ENCODE results near the gene COL21A1.
A peak's percentile ranks its signal among the peaks of the same experiment; 100 is the strongest.

Gene COL21A1

GRCh38 chr6:56076033-56076432, 171.3 kb downstream of the COL21A1 start:
- Histone ChIP-seq H2BK120ac (ENCODE audit: low read depth, low read length) (no peak overlapping the region), H3K9me3 (ENCODE audit: control insufficient read depth, low read length) (peaks cover 46% of the 10 kb centered on the region), H3K14ac (ENCODE audit: low read length in 2 of 2) (no peak overlapping the region), H2AFZ (ENCODE audit: low read depth, low read length) (no peak overlapping the region), H2BK12ac (ENCODE audit: low read length in 2 of 2) (peak overlapping the region in 1 of 2 experiments; percentile 84), H3K4ac (ENCODE audit: low read depth in 1 of 2, low read length in 2 of 2) (no peak overlapping the region), H3K4me3 (ENCODE audit: insufficient read depth in 1 of 2, low read depth in 1 of 2, low read length in 2 of 2) (peak overlapping the region in 1 of 2 experiments; percentile 30), H4K91ac (ENCODE audit: low read length) (no peak overlapping the region), H4K8ac (ENCODE audit: low read length) (no peak overlapping the region), H3K4me1 (ENCODE audit: control insufficient read depth, insufficient read depth, low read depth, low read length) (no peaks in the 10 kb centered on the region), H2AK5ac (ENCODE audit: low read length, severe bottlenecking) (no peak overlapping the region), H3K18ac (ENCODE audit: low read depth in 1 of 2, low read length in 2 of 2) (no peak overlapping the region), H3K23ac (ENCODE audit: low read length in 2 of 2) (no peak overlapping the region), H3K27me3 (ENCODE audit: control insufficient read depth in 1 of 2, insufficient read depth in 1 of 2, low read length in 2 of 2) (no peaks in the 10 kb centered on the region), H3K79me1 (replicated peaks; ENCODE audit: low read length, poor library complexity, severe bottlenecking) (no peaks in the 10 kb centered on the region), H2BK5ac (ENCODE audit: low read depth, low read length, poor library complexity, severe bottlenecking) (no peak overlapping the region), H3K27ac (ENCODE audit: low read length, poor library complexity, severe bottlenecking) (no peak overlapping the region), H2BK15ac (ENCODE audit: low read depth, poor library complexity, severe bottlenecking) (no peak overlapping the region), H3K9ac (ENCODE audit: low read length) (no peak overlapping the region), H3K4me2 (ENCODE audit: low read length, poor library complexity, severe bottlenecking) (no peak overlapping the region), H3K36me3 (ENCODE audit: control insufficient read depth in 1 of 2, insufficient read depth in 2 of 2, low read depth in 1 of 2, low read length in 2 of 2) (no peaks in the 10 kb centered on the region)
- DNase-seq: no peak

DNA sequence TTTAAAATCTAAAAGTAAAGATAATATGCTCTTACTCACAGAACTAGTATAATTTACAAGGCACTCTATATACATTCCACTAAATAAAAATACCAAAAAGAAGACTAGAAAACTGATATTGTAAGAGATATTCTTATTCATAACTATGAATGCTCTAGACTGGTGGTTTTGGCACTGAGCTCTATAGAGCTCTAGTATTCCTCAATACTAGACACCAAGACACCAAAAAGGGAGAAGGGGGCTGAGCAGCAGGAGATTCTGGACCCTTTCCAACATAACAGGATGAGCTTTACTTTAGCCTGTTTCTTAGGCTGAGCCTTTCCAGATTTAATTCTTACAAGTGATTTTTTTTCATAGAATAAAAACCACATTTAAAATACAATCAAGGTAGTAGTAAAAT, 173.6 kb downstream of the COL21A1 start:
- Histone ChIP-seq H4K8ac (ENCODE audit: low read length) (no peak overlapping the region), H3K27ac (ENCODE audit: low read length, poor library complexity, severe bottlenecking) (no peak overlapping the region), H2BK5ac (ENCODE audit: low read depth, low read length, poor library complexity, severe bottlenecking) (no peak overlapping the region), H3K4ac (ENCODE audit: low read depth in 1 of 2, low read length in 2 of 2) (peak overlapping the region in 1 of 2 experiments; percentile 58), H3K4me3 (ENCODE audit: insufficient read depth in 1 of 2, low read depth in 1 of 2, low read length in 2 of 2) (peak overlapping the region in 1 of 2 experiments; percentile 22), H3K9ac (ENCODE audit: low read length) (peak overlapping the region; percentile 86), H3K79me1 (replicated peaks; ENCODE audit: low read length, poor library complexity, severe bottlenecking) (no peaks in the 10 kb centered on the region), H3K23ac (ENCODE audit: low read length in 2 of 2) (no peak overlapping the region), H3K27me3 (ENCODE audit: control insufficient read depth in 1 of 2, insufficient read depth in 1 of 2, low read length in 2 of 2) (no peaks in the 10 kb centered on the region), H2BK15ac (ENCODE audit: low read depth, poor library complexity, severe bottlenecking) (no peak overlapping the region), H3K36me3 (ENCODE audit: control insufficient read depth in 1 of 2, insufficient read depth in 2 of 2, low read depth in 1 of 2, low read length in 2 of 2) (no peaks in the 10 kb centered on the region), H3K18ac (ENCODE audit: low read depth in 1 of 2, low read length in 2 of 2) (peak overlapping the region in 1 of 2 experiments; percentile 54), H2AFZ (ENCODE audit: low read depth, low read length) (no peak overlapping the region), H2BK120ac (ENCODE audit: low read depth, low read length) (no peak overlapping the region), H2AK5ac (ENCODE audit: low read length, severe bottlenecking) (no peak overlapping the region), H3K4me2 (ENCODE audit: low read length, poor library complexity, severe bottlenecking) (no peak overlapping the region), H3K9me3 (ENCODE audit: control insufficient read depth, low read length) (peaks cover 39% of the 10 kb centered on the region), H2BK12ac (ENCODE audit: low read length in 2 of 2) (no peak overlapping the region), H4K91ac (ENCODE audit: low read length) (no peak overlapping the region), H3K14ac (ENCODE audit: low read length in 2 of 2) (no peak overlapping the region), H3K4me1 (ENCODE audit: control insufficient read depth, insufficient read depth, low read depth, low read length) (no peaks in the 10 kb centered on the region)
- DNase-seq: no peak

DNA sequence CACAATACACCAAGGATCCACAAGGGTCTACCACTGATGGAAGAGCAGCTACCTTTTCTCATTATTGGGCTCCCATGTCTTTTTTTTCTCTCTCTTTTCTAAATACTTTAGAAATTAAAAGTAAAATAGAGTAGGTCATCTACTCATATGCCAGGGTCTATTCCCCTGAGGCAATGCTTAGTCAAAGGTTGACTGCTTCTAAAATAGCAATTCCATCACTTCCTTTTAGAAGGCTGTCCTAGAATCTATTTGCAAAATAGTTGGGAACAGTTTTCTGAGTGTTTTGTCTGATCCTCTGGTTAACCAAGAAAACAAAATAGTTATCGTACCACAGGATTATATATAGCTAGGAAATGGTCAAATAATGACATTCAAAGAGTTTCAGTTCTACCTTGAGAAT, 174.1 kb downstream of the COL21A1 start:
- no peak overlapping the region for H3K4ac ChIP-seq (ENCODE audit: low read depth in 1 of 2, low read length in 2 of 2)
- no peak overlapping the region for H3K4me2 ChIP-seq (ENCODE audit: low read length, poor library complexity, severe bottlenecking)
- no peak overlapping the region for H2AK5ac ChIP-seq (ENCODE audit: low read length, severe bottlenecking)
- H4K91ac ChIP-seq (ENCODE audit: low read length): no peak overlapping the region
- WGBS: no CpG with 5 or more reads among the region's 1 CpG
- no peaks in the 10 kb centered on the region for H3K79me1 ChIP-seq (replicated peaks; ENCODE audit: low read length, poor library complexity, severe bottlenecking)
- H3K23ac ChIP-seq (ENCODE audit: low read length in 2 of 2): no peak overlapping the region
- H3K14ac ChIP-seq (ENCODE audit: low read length in 2 of 2): no peak overlapping the region
- H2BK15ac ChIP-seq (ENCODE audit: low read depth, poor library complexity, severe bottlenecking): no peak overlapping the region
- H3K4me1 ChIP-seq (ENCODE audit: control insufficient read depth, insufficient read depth, low read depth, low read length): no peaks in the 10 kb centered on the region
- no peak overlapping the region for H2AFZ ChIP-seq (ENCODE audit: low read depth, low read length)
- H3K18ac ChIP-seq (ENCODE audit: low read depth in 1 of 2, low read length in 2 of 2): no peak overlapping the region
- no peak overlapping the region for H3K27ac ChIP-seq (ENCODE audit: low read length, poor library complexity, severe bottlenecking)
- H2BK120ac ChIP-seq (ENCODE audit: low read depth, low read length): no peak overlapping the region
- H4K8ac ChIP-seq (ENCODE audit: low read length): peak overlapping the region; percentile 85
- peaks cover 35% of the 10 kb centered on the region for H3K9me3 ChIP-seq (ENCODE audit: control insufficient read depth, low read length)
- H2BK5ac ChIP-seq (ENCODE audit: low read depth, low read length, poor library complexity, severe bottlenecking): no peak overlapping the region
- peak; percentile 40 for DNase-seq
- H3K9ac ChIP-seq (ENCODE audit: low read length): peak overlapping the region; percentile 86
- H2BK12ac ChIP-seq (ENCODE audit: low read length in 2 of 2): peak overlapping the region in 1 of 2 experiments; percentile 59
- H3K4me3 ChIP-seq (ENCODE audit: insufficient read depth in 1 of 2, low read depth in 1 of 2, low read length in 2 of 2): peak overlapping the region in 1 of 2 experiments; percentile 22
- no peaks in the 10 kb centered on the region for H3K27me3 ChIP-seq (ENCODE audit: control insufficient read depth in 1 of 2, insufficient read depth in 1 of 2, low read length in 2 of 2)
- no peaks in the 10 kb centered on the region for H3K36me3 ChIP-seq (ENCODE audit: control insufficient read depth in 1 of 2, insufficient read depth in 2 of 2, low read depth in 1 of 2, low read length in 2 of 2)

- H2BK15ac ChIP-seq (ENCODE audit: low read depth, poor library complexity, severe bottlenecking): no peak overlapping the region
- DNase-seq: peak; percentile 61
- H3K14ac ChIP-seq (ENCODE audit: low read length in 2 of 2): no peak overlapping the region
- peaks cover 30% of the 10 kb centered on the region for H3K9me3 ChIP-seq (ENCODE audit: control insufficient read depth, low read length)
- H4K8ac ChIP-seq (ENCODE audit: low read length): peak overlapping the region; percentile 85
- no peak overlapping the region for H4K91ac ChIP-seq (ENCODE audit: low read length)
- H3K9ac ChIP-seq (ENCODE audit: low read length): peak overlapping the region; percentile 86
- no peak overlapping the region for H2AK5ac ChIP-seq (ENCODE audit: low read length, severe bottlenecking)
- H3K4ac ChIP-seq (ENCODE audit: low read depth in 1 of 2, low read length in 2 of 2): no peak overlapping the region
- peak overlapping the region in 1 of 2 experiments; percentile 59 for H2BK12ac ChIP-seq (ENCODE audit: low read length in 2 of 2)
- no peak overlapping the region for H3K4me2 ChIP-seq (ENCODE audit: low read length, poor library complexity, severe bottlenecking)
- no peak overlapping the region for H3K18ac ChIP-seq (ENCODE audit: low read depth in 1 of 2, low read length in 2 of 2)
- H3K27ac ChIP-seq (ENCODE audit: low read length, poor library complexity, severe bottlenecking): no peak overlapping the region
- H3K4me3 ChIP-seq (ENCODE audit: insufficient read depth in 1 of 2, low read depth in 1 of 2, low read length in 2 of 2): peak overlapping the region in 1 of 2 experiments; percentile 22
- no peak overlapping the region for H2BK5ac ChIP-seq (ENCODE audit: low read depth, low read length, poor library complexity, severe bottlenecking)
- H2AFZ ChIP-seq (ENCODE audit: low read depth, low read length): no peak overlapping the region
- H3K4me1 ChIP-seq (ENCODE audit: control insufficient read depth, insufficient read depth, low read depth, low read length): no peaks in the 10 kb centered on the region
- WGBS: no CpG with 5 or more reads among the region's 1 CpG
- no peak overlapping the region for H3K23ac ChIP-seq (ENCODE audit: low read length in 2 of 2)
- H3K27me3 ChIP-seq (ENCODE audit: control insufficient read depth in 1 of 2, insufficient read depth in 1 of 2, low read length in 2 of 2): no peaks in the 10 kb centered on the region
- H3K36me3 ChIP-seq (ENCODE audit: control insufficient read depth in 1 of 2, insufficient read depth in 2 of 2, low read depth in 1 of 2, low read length in 2 of 2): no peaks in the 10 kb centered on the region
- no peak overlapping the region for H2BK120ac ChIP-seq (ENCODE audit: low read depth, low read length)
- no peaks in the 10 kb centered on the region for H3K79me1 ChIP-seq (replicated peaks; ENCODE audit: low read length, poor library complexity, severe bottlenecking)
Observed at GRCh38 chr6:56072856-56073255, 174.5 kb downstream of the COL21A1 start.
